Astrocyte (in vitro differentiated cells and primary cell): ENCODE data around the gene KARS1. TPM values are rescaled to one million over a fixed set of nuclear protein-coding genes. Genes with fewer than 3 reads are reported as not detected.
"Not testable (repeated sequence)": the region's sequence is repeated elsewhere in the genome, so short reads cannot be mapped to it uniquely, and the experiment has no call there.

Experiments used
- DNase-seq: peaks from one replicate; pipeline ENCODE4 v3.0.0-alpha.2; 2010; ENCODE audit warnings: low read depth
- FAIRE-seq: peaks from 2 replicates; lab custom pipeline; 2011; peaks lifted over from hg19 to GRCh38; lab: Jason Lieb, UNC
- H2AFZ ChIP-seq: 2 replicates; pipeline ENCODE4 v1.6.0; 2012; ENCODE audit warnings: low read depth, low read length, inconsistent platforms
- H3K27ac ChIP-seq: 2 replicates; pipeline ENCODE4 v1.5.1; 2011; ENCODE audit warnings: low read depth, low read length, inconsistent platforms
- H3K27me3 ChIP-seq: 2 replicates; pipeline ENCODE4 v1.6.0; 2011; ENCODE audit warnings: low read length, inconsistent platforms; ENCODE audit not compliant: insufficient read depth
- H3K36me3 ChIP-seq: 2 replicates; pipeline ENCODE4 v1.5.1; 2011; ENCODE audit warnings: low read length, inconsistent platforms; ENCODE audit not compliant: insufficient read depth
- H3K4me1 ChIP-seq: 2 replicates; pipeline ENCODE4 v1.5.1; 2011; ENCODE audit warnings: low read length, inconsistent platforms; ENCODE audit not compliant: insufficient read depth
- H3K4me2 ChIP-seq: 2 replicates; pipeline ENCODE4 v1.6.0; 2012; ENCODE audit warnings: low read length, inconsistent platforms
- H3K4me3 ChIP-seq: 2 replicates; pipeline ENCODE4 v1.5.1; 2011; ENCODE audit warnings: low read depth, mild to moderate bottlenecking, low read length, inconsistent platforms; ENCODE audit not compliant: insufficient read depth
- H3K79me2 ChIP-seq: 2 replicates; pipeline ENCODE4 v1.6.0; 2012; ENCODE audit warnings: mild to moderate bottlenecking, low read length, inconsistent platforms; ENCODE audit not compliant: insufficient read depth
- H3K9ac ChIP-seq: 2 replicates; pipeline ENCODE4 v1.6.0; 2012; ENCODE audit warnings: mild to moderate bottlenecking, low read length, inconsistent platforms
- H3K9me3 ChIP-seq: 2 replicates; pipeline ENCODE4 v1.5.1; 2012; ENCODE audit warnings: low read depth, mild to moderate bottlenecking, low read length, inconsistent platforms; ENCODE audit not compliant: insufficient read depth
- H4K20me1 ChIP-seq: 2 replicates; pipeline ENCODE4 v1.6.0; 2012; ENCODE audit warnings: low read length, inconsistent platforms; ENCODE audit not compliant: insufficient read depth
- H3K27ac Mint-ChIP-seq: one replicate; pipeline ENCODE4 v1.8.0; 2021; ENCODE audit warnings: mild to moderate bottlenecking, mixed read lengths; ENCODE audit not compliant: unreplicated experiment
- H3K27me3 Mint-ChIP-seq: one replicate; pipeline ENCODE4 v1.8.0; 2021; ENCODE audit warnings: low read depth, mixed read lengths; ENCODE audit not compliant: unreplicated experiment
- H3K36me3 Mint-ChIP-seq: one replicate; pipeline ENCODE4 v1.8.0; 2021; ENCODE audit warnings: low read depth, mixed read lengths; ENCODE audit not compliant: unreplicated experiment
- H3K4me1 Mint-ChIP-seq: one replicate; pipeline ENCODE4 v1.8.0; 2021; ENCODE audit warnings: low read depth, mixed read lengths; ENCODE audit not compliant: unreplicated experiment
- H3K4me3 Mint-ChIP-seq: one replicate; pipeline ENCODE4 v1.8.0; 2021; ENCODE audit warnings: mild to moderate bottlenecking, moderate library complexity, mixed read lengths; ENCODE audit not compliant: unreplicated experiment
- H3K9me3 Mint-ChIP-seq: one replicate; pipeline ENCODE4 v1.8.0; 2021; ENCODE audit warnings: mild to moderate bottlenecking, mixed read lengths; ENCODE audit not compliant: unreplicated experiment
- CTCF ChIP-seq: IDR thresholded peaks from 2 replicates; pipeline ENCODE4 v1.5.1; 2011; ENCODE audit warnings: low read depth, mild to moderate bottlenecking, inconsistent platforms, low read length, moderate library complexity; ENCODE audit not compliant: insufficient read depth
- EZH2 ChIP-seq: IDR thresholded peaks from 2 replicates; pipeline ENCODE4 v1.6.1; 2012; ENCODE audit warnings: mild to moderate bottlenecking, low read length, inconsistent platforms; ENCODE audit not compliant: insufficient read depth
- total RNA-seq: library from RNA; stranded (reverse); gene quantifications from 2 replicates; pipeline ENCODE4 v1.2.1, GENCODE V29; 2021

The KARS1 gene
- total RNA-seq, 1 donor from 2014 or later: 155 TPM

- Histone ChIP-seq H3K36me3 (no peaks in the 10 kb centered on the region), H2AFZ (peak overlapping the region; percentile 23), H3K27ac (peak overlapping the region; percentile 85), H3K9me3 (no peaks in the 10 kb centered on the region), H3K27me3 (no peaks in the 10 kb centered on the region), H3K79me2 (no peaks in the 10 kb centered on the region), H3K4me2 (peak overlapping the region; percentile 82), H4K20me1 (peaks cover 3% of the 10 kb centered on the region), H3K9ac (peak overlapping the region; percentile 75), H3K4me1 (peaks cover 29% of the 10 kb centered on the region), H3K4me3 (peak overlapping the region; percentile 18)
- Mint-ChIP-seq H3K9me3 (no peaks in the 10 kb centered on the region), H3K27me3 (no peaks in the 10 kb centered on the region), H3K4me1 (peaks cover 26% of the 10 kb centered on the region), H3K27ac (peak overlapping the region; percentile 89), H3K36me3 (peaks cover 12% of the 10 kb centered on the region), H3K4me3 (no peak overlapping the region)
- DNase-seq (peak; percentile 88), FAIRE-seq (peak; percentile 23)
- TF ChIP-seq CTCF (no peak), EZH2 (no peak)
These were observed 53.3 kb downstream of the KARS1 start for GRCh38 chr16:75593825-75594820.

- Histone ChIP-seq H3K79me2 (no peaks in the 10 kb centered on the region), H3K27ac (peak overlapping the region; percentile 85), H3K4me3 (no peak overlapping the region), H3K4me1 (peaks cover 29% of the 10 kb centered on the region), H3K4me2 (no peak overlapping the region), H3K9me3 (no peaks in the 10 kb centered on the region), H4K20me1 (peaks cover 3% of the 10 kb centered on the region), H3K9ac (no peak overlapping the region), H3K36me3 (no peaks in the 10 kb centered on the region), H3K27me3 (no peaks in the 10 kb centered on the region), H2AFZ (no peak overlapping the region)
- Mint-ChIP-seq H3K36me3 (peaks cover 17% of the 10 kb centered on the region), H3K27me3 (no peaks in the 10 kb centered on the region), H3K4me3 (no peak overlapping the region), H3K4me1 (peaks cover 26% of the 10 kb centered on the region), H3K9me3 (no peaks in the 10 kb centered on the region), H3K27ac (peak overlapping the region; percentile 31)
- FAIRE-seq: no peak
- DNase-seq: no peak
- TF ChIP-seq EZH2 (no peak), CTCF (no peak)
These were observed 54.2 kb downstream of the KARS1 start for GRCh38 chr16:75593308-75593707.

- H3K9me3 ChIP-seq, H3K27ac Mint-ChIP-seq, H3K27me3 ChIP-seq, H3K9me3 Mint-ChIP-seq, H3K9ac ChIP-seq, H3K79me2 ChIP-seq, H3K27me3 Mint-ChIP-seq, H3K4me3 Mint-ChIP-seq, H3K4me3 ChIP-seq, H2AFZ ChIP-seq, H4K20me1 ChIP-seq, FAIRE-seq, H3K36me3 ChIP-seq: not testable (repeated sequence)
- Histone ChIP-seq H3K4me2 (peak overlapping the region; percentile 21), H3K27ac (peak overlapping the region; percentile 12), H3K4me1 (peaks cover 29% of the 10 kb centered on the region)
- Mint-ChIP-seq H3K4me1 (peaks cover 26% of the 10 kb centered on the region), H3K36me3 (peaks cover 10% of the 10 kb centered on the region)
- DNase-seq: peak; percentile 55
These were observed 55.5 kb downstream of the KARS1 start for GRCh38 chr16:75591927-75592326.
